COR-L47 (cell line): Measurements from ENCODE around the gene DLG5.

Experiments used
- DNase-seq: peaks from one replicate; lab custom pipeline; 2025; lab: John Stamatoyannopoulos, UW

Gene DLG5

GRCh38 chr10:77867124-77867719 lies 59.3 kb downstream of the DLG5 start:
- DNase-seq = no peak

GRCh38 chr10:77866598-77866997 lies 60.0 kb downstream of the DLG5 start:
- no peak for DNase-seq

- peak; percentile 83 for DNase-seq
Observed at GRCh38 chr10:77865580-77866324, 60.8 kb downstream of the DLG5 start.

- no peak for DNase-seq
Observed at GRCh38 chr10:77864151-77864851, 62.3 kb downstream of the DLG5 start.

- no peak for DNase-seq
Observed at GRCh38 chr10:77863446-77863845, 63.1 kb downstream of the DLG5 start.

- DNase-seq = no peak
Observed at GRCh38 chr10:77862595-77862994, 64.0 kb downstream of the DLG5 start.

GRCh38 chr10:77861366-77861765 lies 65.2 kb downstream of the DLG5 start:
- no peak for DNase-seq

- no peak for DNase-seq
Observed at GRCh38 chr10:77859865-77860282, 66.7 kb downstream of the DLG5 start.

- DNase-seq = no peak
Observed at GRCh38 chr10:77859200-77859864, 67.2 kb downstream of the DLG5 start.

- no peak for DNase-seq
Observed at GRCh38 chr10:77857272-77857671, 69.3 kb downstream of the DLG5 start.

GRCh38 chr10:77856566-77856965 lies 70.0 kb downstream of the DLG5 start:
- DNase-seq = no peak

- DNase-seq = no peak
Observed at GRCh38 chr10:77855404-77856155, 71.0 kb downstream of the DLG5 start.

- no peak for DNase-seq
Observed at GRCh38 chr10:77854115-77854514, 72.4 kb downstream of the DLG5 start.

GRCh38 chr10:77853256-77853655 lies 73.3 kb downstream of the DLG5 start:
- DNase-seq = no peak

- no peak for DNase-seq
Observed at GRCh38 chr10:77850620-77851231, 75.8 kb downstream of the DLG5 start.

- DNase-seq = no peak
Observed at GRCh38 chr10:77849039-77849664, 77.4 kb downstream of the DLG5 start.

GRCh38 chr10:77846718-77847311 lies 79.7 kb downstream of the DLG5 start:
- DNase-seq = peak; percentile 26

- DNase-seq = no peak
Observed at GRCh38 chr10:77845451-77845850, 81.1 kb downstream of the DLG5 start.

GRCh38 chr10:77844713-77845445 lies 81.7 kb downstream of the DLG5 start:
- no peak for DNase-seq

- no peak for DNase-seq
Observed at GRCh38 chr10:77844177-77844576, 82.4 kb downstream of the DLG5 start.
